ENCODE measurements around the gene PTPRN2. TPM values are rescaled to one million over a fixed set of nuclear protein-coding genes. Genes with fewer than 3 reads are reported as not detected.

Gene PTPRN2
- total RNA-seq, 1 experiment from 2014 or later, result 2.1 TPM

- ChIA-PET POLR2A (no interaction called here), RAD21 (ENCODE audit: low non-redundant PET in 1 of 2, low total read pairs in 2 of 2, uncharacterized antibody in 2 of 2, unreplicated experiment in 2 of 2) (no interaction called here), CTCF (no interaction called here)
- no peak overlapping the region for H3K9ac ChIP-seq (ENCODE audit: low read length)
- H3K27me3 ChIP-seq (ENCODE audit: insufficient read depth, low read length), result no peaks in the 10 kb centered on the region
- no peak for TF ChIP-seq REST (IDR thresholded peaks at IDR 0.05; ENCODE audit: low read depth)
- TF ChIP-seq YY1 (IDR thresholded peaks at IDR 0.05; ENCODE audit: extremely low read depth, insufficient replicate concordance, low read depth, low read length), result no peak
- TF ChIP-seq SRF (IDR thresholded peaks at IDR 0.05; ENCODE audit: low read depth), result no peak
- TF ChIP-seq ZFX (IDR thresholded peaks at IDR 0.05), result no peak
- TF ChIP-seq JUND (IDR thresholded peaks at IDR 0.05), result no peak
- no peak for TF ChIP-seq ELF1 (IDR thresholded peaks at IDR 0.05; ENCODE audit: borderline replicate concordance, low read depth)
- no peak for TF ChIP-seq CBX3 (IDR thresholded peaks at IDR 0.05; ENCODE audit: low read depth)
- TF ChIP-seq ZNF274 (IDR thresholded peaks at IDR 0.05; ENCODE audit: low read depth, low read length), result no peak
- H3K9me2 ChIP-seq (ENCODE audit: insufficient read depth), result no peaks in the 10 kb centered on the region
- no peak overlapping the region for H3K4me3 ChIP-seq (replicated peaks in 1 of 2; ENCODE audit: low read depth in 1 of 2, low read length in 2 of 2)
- intact Hi-C loops (cut with micrococcal nuclease), result no loop called here
- no peaks in the 10 kb centered on the region for H3K79me2 ChIP-seq (ENCODE audit: insufficient read depth, low read length)
- BruUV-seq (replicated peaks), result no TSS peak
- H4K20me1 ChIP-seq (ENCODE audit: insufficient read depth), result no peaks in the 10 kb centered on the region
- no peaks in the 10 kb centered on the region for H3K4me1 ChIP-seq (ENCODE audit: control insufficient read depth in 1 of 2, insufficient read depth in 2 of 2, low read length in 2 of 2)
- no peaks in the 10 kb centered on the region for H3K9me3 ChIP-seq (ENCODE audit: control insufficient read depth in 1 of 2, insufficient read depth in 1 of 2, low read depth in 1 of 2, low read length in 2 of 2)
- no peak overlapping the region for H3K27ac ChIP-seq (ENCODE audit: low read depth, low read length)
- no peaks in the 10 kb centered on the region for H3K36me3 ChIP-seq (ENCODE audit: control insufficient read depth in 1 of 2, insufficient read depth in 2 of 2, low read length in 2 of 2)
- H2AFZ ChIP-seq (ENCODE audit: low read depth, low read length, poor library complexity, severe bottlenecking), result no peak overlapping the region
- ATAC-seq, result no peak
- no peak for DNase-seq (ENCODE audit: low read depth, low spot score)
- H3K4me2 ChIP-seq (ENCODE audit: low read length), result no peak overlapping the region
Measured at GRCh38 chr7:157549612-157550299, 1037.9 kb downstream of the PTPRN2 start.
